A673 (cell line): ENCODE results near the gene TMEM164. TPM values are rescaled to one million over a fixed set of nuclear protein-coding genes. Genes with fewer than 3 reads are reported as not detected.

Experiments
- BruUV-seq: library from RNA; stranded (reverse); fragments of 400-500 nt; replicated peaks from 2 replicates; lab custom pipeline; 2021; lab: Mats Ljungman, UMichigan
- CTCF ChIA-PET: fragments of 300-600 bp; sonication (Branson Sonifier 250); formaldehyde crosslinking; loops from one replicate; lab custom pipeline; 2022; ENCODE audit warnings: antibody characterized with exemption; lab: Charles Lee
- POLR2A ChIA-PET: fragments of 300-600 bp; sonication (Branson Sonifier 250); formaldehyde crosslinking; loops from one replicate; lab custom pipeline; 2022; ENCODE audit warnings: antibody characterized with exemption; ENCODE audit not compliant: low non-redundant PET; lab: Charles Lee
- DNase-seq: peaks from one replicate; pipeline ENCODE4 v3.0.0-alpha.2; 2015; ENCODE audit warnings: low spot score
- H3K27ac ChIP-seq: fragments of 200-600 bp; sonication (generic); 2 replicates; pipeline ENCODE4 v1.5.1; 2016; ENCODE audit warnings: mixed run types, low read depth, mild to moderate bottlenecking, mixed read lengths, antibody characterized with exemption, low read length; ENCODE audit not compliant: poor library complexity, severe bottlenecking
- H3K27me3 ChIP-seq: fragments of 200-600 bp; sonication (generic); replicated peaks from 2 replicates; pipeline ENCODE4 v1.6.1; 2017; ENCODE audit warnings: mixed run types, low read depth, mild to moderate bottlenecking, mixed read lengths, antibody characterized with exemption, low read length; ENCODE audit not compliant: insufficient read depth, poor library complexity
- H3K36me3 ChIP-seq: fragments of 200-600 bp; sonication (generic); 2 replicates; pipeline ENCODE4 v1.6.1; 2016; ENCODE audit warnings: mixed run types, mild to moderate bottlenecking, mixed read lengths, antibody characterized with exemption, low read length; ENCODE audit not compliant: insufficient read depth, poor library complexity, severe bottlenecking
- H3K4me1 ChIP-seq: fragments of 200-600 bp; sonication (generic); 2 replicates; pipeline ENCODE4 v1.6.1; 2017; ENCODE audit warnings: mixed run types, mild to moderate bottlenecking, mixed read lengths, antibody characterized with exemption, low read length; ENCODE audit not compliant: insufficient read depth, poor library complexity, severe bottlenecking
- H3K4me3 ChIP-seq: fragments of 200-600 bp; sonication (generic); 2 replicates; pipeline ENCODE4 v1.5.1; 2016; ENCODE audit warnings: low read depth, mixed run types, mild to moderate bottlenecking, mixed read lengths, low read length; ENCODE audit not compliant: poor library complexity, severe bottlenecking
- H3K9me3 ChIP-seq: fragments of 200-600 bp; sonication (generic); 2 replicates; pipeline ENCODE4 v1.6.1; 2016; ENCODE audit warnings: mixed run types, low read depth, mild to moderate bottlenecking, mixed read lengths, antibody characterized with exemption, low read length; ENCODE audit not compliant: poor library complexity, severe bottlenecking
- CTCF ChIP-seq: fragments of 300-800, 200-600 bp; sonication (generic); conservative IDR thresholded peaks from 2 replicates; pipeline ENCODE4 v1.5.1; 2017; ENCODE audit warnings: low read depth, mild to moderate bottlenecking, antibody characterized with exemption, low read length, moderate library complexity, mixed read lengths
- EZH2 ChIP-seq: fragments of 200-600 bp; sonication (generic); IDR thresholded peaks from 2 replicates; pipeline ENCODE4 v1.6.1; 2017; ENCODE audit warnings: borderline replicate concordance, low read depth, mild to moderate bottlenecking, mixed read lengths, antibody characterized with exemption, low read length; ENCODE audit not compliant: poor library complexity, severe bottlenecking
- intact Hi-C: fragments of 100-400 bp; cut with micrococcal nuclease; formaldehyde crosslinking; loops from one replicate; pipeline ENCODE4 v1.10.0; 2022; ENCODE audit not compliant: unreplicated experiment
- total RNA-seq: library from RNA; stranded (reverse); gene quantifications from 2 replicates; pipeline ENCODE4 v1.2.3, GENCODE V29; 2021

The TMEM164 gene
- total RNA-seq, 1 experiment from 2014 or later = 26.5 TPM

GRCh38 chrX:110155759-110156158, 152.8 kb downstream of the TMEM164 start:
- BruUV-seq = no TSS peak
- DNase-seq = no peak
- H3K4me3 ChIP-seq = no peak overlapping the region
- H3K9me3 ChIP-seq = no peaks in the 10 kb centered on the region
- no peaks in the 10 kb centered on the region for H3K27me3 ChIP-seq
- TF ChIP-seq EZH2 (no peak), CTCF (no peak)
- CTCF ChIA-PET = interaction anchor here (1.1 kb wide), 1 partner anchor 9 kb away, joined by 4 read pairs; no protein-coding TSS in a partner anchor
- H3K36me3 ChIP-seq = no peaks in the 10 kb centered on the region
- intact Hi-C loops = no loop called here
- no peak overlapping the region for H3K27ac ChIP-seq
- no peaks in the 10 kb centered on the region for H3K4me1 ChIP-seq
- POLR2A ChIA-PET = no interaction called here

DNA sequence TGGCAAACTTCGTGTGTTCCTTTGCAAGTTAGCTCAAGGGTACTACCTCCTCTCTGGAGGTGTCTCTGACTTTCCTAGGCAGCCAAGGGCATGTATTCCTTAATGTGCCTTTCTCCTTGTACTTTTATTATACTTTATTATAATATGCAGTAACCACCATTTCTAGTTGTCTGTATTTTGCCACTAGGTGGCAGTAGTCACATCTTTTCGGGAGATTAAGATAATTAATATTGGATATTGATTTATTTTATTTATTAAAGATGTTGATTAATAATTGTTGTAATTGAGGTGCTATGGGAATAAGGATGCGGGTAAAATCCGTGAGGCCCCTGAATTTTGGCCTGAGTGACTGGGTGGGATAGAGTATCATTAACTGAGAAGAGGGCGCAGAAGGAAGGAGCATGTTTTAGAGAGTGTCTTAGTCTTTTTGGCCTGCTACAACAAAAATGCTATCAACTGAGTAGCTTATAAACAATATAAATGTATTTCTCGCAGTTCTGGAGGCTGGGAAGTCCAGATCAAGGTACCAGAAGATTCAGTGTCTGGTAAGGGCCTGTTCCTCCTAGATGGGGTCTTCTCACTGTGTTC, 153.3 kb downstream of the TMEM164 start:
- ChIA-PET CTCF (no interaction called here), POLR2A (no interaction called here)
- Histone ChIP-seq H3K27me3 (no peaks in the 10 kb centered on the region), H3K4me3 (no peak overlapping the region), H3K27ac (no peak overlapping the region), H3K9me3 (no peaks in the 10 kb centered on the region), H3K36me3 (no peaks in the 10 kb centered on the region), H3K4me1 (no peaks in the 10 kb centered on the region)
- TF ChIP-seq CTCF = peak; percentile 73
- TF ChIP-seq EZH2 = no peak
- peak; percentile 23 for DNase-seq
- intact Hi-C loops = no loop called here
- no TSS peak for BruUV-seq

DNA sequence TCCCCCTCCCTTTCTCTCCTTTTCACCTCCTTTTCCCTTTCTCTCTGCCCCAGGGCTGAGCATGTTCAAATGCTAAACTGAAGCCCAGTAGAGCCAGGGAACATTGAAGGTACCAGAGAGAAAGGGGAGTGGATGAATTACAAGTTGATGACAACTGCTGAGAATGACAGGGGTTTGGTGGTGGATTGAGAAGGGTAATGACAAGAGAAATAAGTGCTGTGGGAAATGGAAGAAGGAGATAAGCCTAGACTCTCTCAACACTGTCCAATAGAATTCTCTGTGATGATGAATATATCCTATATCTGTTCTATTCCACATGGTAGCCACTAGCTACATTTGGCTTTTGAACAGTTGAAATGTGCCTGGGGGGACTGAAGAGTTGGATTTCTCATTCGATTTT, 154.5 kb downstream of the TMEM164 start:
- POLR2A ChIA-PET = no interaction called here
- BruUV-seq = no TSS peak
- no peaks in the 10 kb centered on the region for H3K4me1 ChIP-seq
- H3K9me3 ChIP-seq = no peaks in the 10 kb centered on the region
- H3K4me3 ChIP-seq = no peak overlapping the region
- intact Hi-C loops = no loop called here
- DNase-seq = no peak
- no peak overlapping the region for H3K27ac ChIP-seq
- H3K27me3 ChIP-seq = no peaks in the 10 kb centered on the region
- TF ChIP-seq EZH2 = no peak
- TF ChIP-seq CTCF = no peak
- H3K36me3 ChIP-seq = no peaks in the 10 kb centered on the region
- CTCF ChIA-PET = no interaction called here
